ENCODE measurements around the gene C5orf63. TPM values are rescaled to one million over a fixed set of nuclear protein-coding genes. Genes with fewer than 3 reads are reported as not detected.
"Not testable (repeated sequence)": the region's sequence is repeated elsewhere in the genome, so short reads cannot be mapped to it uniquely, and the experiment has no call there.

Gene C5orf63
- total RNA-seq, 2 experiments from 2014 or later = 8.2 to 9.2 TPM

DNA sequence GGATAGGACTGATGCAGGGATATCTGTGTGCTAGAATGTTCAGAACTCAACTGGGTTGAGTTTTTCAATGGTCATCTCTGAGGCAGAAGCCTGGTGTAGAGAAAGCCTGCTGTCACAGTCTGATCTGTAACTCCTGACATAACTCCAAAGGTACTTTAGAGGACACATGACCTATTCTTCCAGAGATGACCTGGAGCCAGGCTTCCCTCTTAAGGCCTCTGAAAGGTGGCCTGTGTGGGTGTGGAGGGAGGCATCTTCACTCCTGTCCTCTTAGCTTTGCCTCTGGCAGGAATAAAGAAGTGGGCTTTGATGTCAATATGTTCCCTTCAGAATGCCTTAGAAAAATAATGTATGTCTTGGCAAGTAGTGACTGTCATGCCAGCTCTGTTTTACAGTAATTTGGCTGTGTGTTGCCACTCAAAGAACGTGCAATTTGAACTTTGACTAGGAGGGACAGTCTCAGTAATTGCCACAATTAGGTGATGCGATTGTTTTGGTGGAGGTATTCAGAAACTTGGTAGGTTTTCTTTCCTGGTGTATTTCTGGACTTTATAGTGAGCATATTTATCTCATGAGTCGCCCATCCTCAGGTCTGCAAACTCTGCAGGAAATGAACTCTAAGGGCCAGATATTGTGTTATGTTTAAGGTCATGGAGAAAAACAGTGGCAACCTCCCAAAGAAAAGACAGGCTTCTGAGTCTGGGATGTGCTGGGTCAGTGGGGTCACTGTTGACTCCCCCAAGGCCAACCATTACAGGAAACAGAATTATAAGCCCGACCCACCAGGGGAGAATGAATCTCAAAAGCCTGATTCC, 3.2 kb upstream of the C5orf63 start:
- CTCF ChIA-PET = no interaction called here
- POLR2A ChIA-PET = no interaction called here

GRCh38 chr5:127074466-127074865, 1.2 kb upstream of the C5orf63 start:
- ChIA-PET POLR2A (no interaction called here), CTCF (no interaction called here)

DNA sequence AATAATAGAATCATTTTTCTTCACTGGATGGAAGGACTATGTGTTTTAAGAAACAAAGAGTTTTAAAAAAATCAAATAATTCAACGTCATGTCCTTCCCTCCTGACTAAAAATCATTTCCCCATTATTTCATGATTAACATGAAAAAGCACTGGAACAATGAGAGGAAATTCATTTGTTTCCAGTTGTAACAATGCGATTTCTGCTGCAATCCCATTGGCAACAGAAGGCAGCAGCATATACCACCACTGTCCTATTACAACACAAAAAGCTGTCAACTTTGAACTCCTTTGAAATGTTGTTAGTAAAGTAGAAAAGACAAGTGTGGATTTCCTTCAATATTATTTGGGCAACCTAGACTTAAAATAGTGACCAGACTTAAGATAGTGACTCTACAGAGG, 3.1 kb downstream of the C5orf63 start:
- CTCF ChIA-PET = interaction anchor here (1.8 kb wide), 1 partner anchor 16 kb away, joined by 3 read pairs; no protein-coding TSS in a partner anchor
- POLR2A ChIA-PET = no interaction called here

DNA sequence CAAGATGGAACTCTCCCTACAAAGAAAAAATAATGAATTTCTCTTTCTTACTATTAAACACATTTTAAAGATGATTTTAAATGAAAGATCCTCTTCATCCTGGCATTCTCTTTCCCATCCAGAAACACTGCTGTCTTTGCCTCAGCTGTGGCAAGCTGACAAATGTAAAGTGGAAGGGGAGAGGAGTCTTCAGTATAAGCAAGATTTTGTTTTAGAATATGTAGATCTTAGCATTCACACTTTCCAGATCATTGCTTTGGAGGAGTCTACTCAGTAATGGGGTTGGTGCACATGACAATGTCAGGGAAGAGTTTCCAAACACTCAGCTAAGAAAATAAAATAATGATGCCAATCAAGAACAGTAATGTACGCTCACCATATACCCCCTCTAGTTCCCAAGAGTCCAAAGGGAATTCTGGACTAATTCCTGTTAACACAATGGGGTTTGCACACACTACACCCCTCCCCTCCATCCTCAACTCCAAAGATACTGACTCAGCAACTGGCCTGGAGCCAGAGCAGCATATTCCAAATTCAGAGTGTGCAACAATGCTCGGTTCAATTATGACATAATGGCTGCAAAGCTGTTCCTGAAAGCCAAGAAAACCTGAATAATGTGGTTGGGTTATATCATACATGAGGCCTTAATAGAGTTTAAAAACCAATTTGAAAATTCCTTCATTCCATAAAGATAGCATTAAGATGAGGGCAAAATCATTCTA, 4.6 kb downstream of the C5orf63 start:
- ChIA-PET POLR2A (no interaction called here), CTCF (interaction anchor here (1.8 kb wide), 1 partner anchor 18 kb away, joined by 3 read pairs; no protein-coding TSS in a partner anchor)

GRCh38 chr5:127066721-127067120, 6.6 kb downstream of the C5orf63 start:
- ChIA-PET CTCF (no interaction called here), POLR2A (no interaction called here)

DNA sequence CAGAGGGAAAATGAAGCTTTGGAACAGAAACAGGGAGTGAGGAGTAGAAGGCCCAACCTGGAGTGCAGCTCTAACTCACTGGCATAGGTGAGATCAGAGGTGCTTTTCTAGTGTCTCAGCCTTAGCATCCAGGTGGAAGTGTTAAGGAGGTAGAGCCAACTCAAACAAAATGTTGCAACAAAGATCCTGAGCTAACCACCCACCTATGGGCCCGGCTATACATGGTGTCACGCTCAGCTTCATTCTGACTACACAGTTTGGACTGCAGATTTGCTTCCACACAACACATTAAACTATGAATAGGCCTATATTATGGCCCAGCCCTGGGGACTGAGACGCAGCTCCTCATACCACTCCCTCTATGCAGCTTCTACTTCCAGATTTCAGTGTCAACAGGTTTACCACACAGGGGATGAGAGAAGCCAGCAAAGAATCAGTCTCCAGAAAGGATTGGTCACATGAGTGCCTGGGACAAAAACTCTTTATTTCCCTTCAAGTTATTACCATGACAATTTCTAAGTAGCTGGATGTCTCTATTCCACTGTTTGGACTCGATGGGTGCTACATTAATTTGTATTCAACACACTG, 9.0 kb downstream of the C5orf63 start:
- ChIA-PET CTCF (no interaction called here), POLR2A (no interaction called here)

- CTCF ChIA-PET = no interaction called here
- POLR2A ChIA-PET = interaction anchor here (0.7 kb wide), 1 partner anchor 286 kb away, joined by 6 read pairs; no protein-coding TSS in a partner anchor
Measured at GRCh38 chr5:127063257-127063913, 9.9 kb downstream of the C5orf63 start.

- ChIA-PET POLR2A (no interaction called here), CTCF (interaction anchor here (0.8 kb wide), 1 partner anchor 28 kb away, joined by 4 read pairs; no protein-coding TSS in a partner anchor)
Measured at GRCh38 chr5:127061956-127062355, 11.3 kb downstream of the C5orf63 start.

GRCh38 chr5:127061537-127061936, 11.8 kb downstream of the C5orf63 start:
- CTCF ChIA-PET = no interaction called here
- POLR2A ChIA-PET = no interaction called here

DNA sequence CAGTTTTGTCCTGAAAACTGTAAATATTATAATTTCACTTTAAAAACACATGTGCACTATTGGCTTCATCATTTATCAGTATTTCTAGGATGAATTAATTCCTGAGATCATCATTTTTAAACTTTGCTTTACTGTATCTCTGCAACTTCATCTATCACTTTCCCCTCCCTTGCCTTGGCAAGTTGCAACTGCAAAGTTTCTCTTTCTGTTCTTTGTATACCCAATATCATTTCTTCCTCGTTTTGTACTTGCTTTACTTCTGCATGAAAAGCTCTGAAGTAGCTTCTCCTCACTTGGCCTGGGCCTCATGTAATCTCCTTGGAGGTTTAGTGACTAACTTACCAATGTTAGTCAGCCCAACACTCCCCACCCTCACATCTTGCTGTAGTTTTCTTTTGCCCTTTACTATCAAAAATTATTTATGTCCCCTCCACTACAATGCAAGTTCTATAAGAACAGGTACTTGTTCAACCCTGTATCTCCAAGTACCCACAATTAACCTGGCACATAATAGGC, 12.8 kb downstream of the C5orf63 start:
- POLR2A ChIA-PET = no interaction called here
- CTCF ChIA-PET = no interaction called here

DNA sequence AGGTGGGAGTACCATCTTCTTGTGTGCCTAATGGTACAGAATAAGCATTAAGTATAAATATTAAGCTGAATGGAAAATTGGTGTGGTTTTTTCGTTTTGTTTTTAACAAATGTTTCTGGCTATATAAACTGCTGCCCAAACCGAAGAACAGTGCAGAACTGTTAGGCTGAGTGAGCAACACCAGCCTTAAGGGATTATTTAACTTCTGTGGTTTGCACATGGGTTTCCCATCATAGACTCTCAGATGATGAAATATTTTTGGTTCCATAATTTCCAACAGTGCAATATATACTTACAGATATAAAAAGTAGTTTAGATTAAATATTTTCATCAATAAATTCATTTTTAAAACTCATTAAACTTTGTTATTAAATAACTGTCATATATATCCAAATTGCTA, 16.4 kb downstream of the C5orf63 start:
- CTCF ChIA-PET = no interaction called here

DNA sequence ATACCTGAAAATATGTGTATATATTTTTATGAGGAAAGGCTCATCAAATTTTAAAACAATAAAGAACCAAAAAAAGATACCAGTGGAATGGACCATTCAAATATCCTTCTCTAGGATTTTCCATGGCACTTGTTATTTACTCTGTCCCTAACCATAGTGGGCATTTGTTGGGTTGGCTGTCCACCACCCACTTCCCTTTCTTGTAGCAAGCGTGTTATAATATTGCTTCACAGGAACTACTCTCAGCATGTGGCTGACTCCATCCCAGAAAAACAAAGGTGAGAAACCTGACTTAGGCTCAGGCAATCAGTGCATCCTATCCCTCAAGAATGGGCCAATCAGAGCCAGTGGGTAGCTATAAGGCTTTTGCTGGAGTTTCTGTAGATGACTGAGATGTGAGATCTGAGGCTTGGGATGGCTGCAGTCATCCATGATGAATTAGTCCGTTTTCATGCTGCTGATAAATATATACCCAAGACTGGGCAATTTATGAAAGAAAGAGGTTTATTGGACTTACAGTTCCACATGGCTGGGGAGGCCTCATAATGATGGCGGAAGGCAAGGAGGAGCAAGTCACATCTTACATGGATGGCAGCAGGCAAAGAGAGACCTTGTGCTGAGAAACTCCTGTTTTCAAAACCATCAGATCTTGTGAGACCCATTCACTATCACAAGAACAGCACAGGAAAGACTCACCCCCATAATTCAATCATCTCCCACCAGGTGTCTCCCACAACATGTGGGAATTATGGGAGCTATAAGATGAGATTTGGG, 17.2 kb downstream of the C5orf63 start:
- ChIA-PET CTCF (no interaction called here), POLR2A (no interaction called here)

More for the DNA sequence above, 16.4 kb downstream of the C5orf63 start:
- POLR2A ChIA-PET = no interaction called here

GRCh38 chr5:127053551-127053950, 19.8 kb downstream of the C5orf63 start:
- CTCF ChIA-PET, POLR2A ChIA-PET: not testable (repeated sequence)

GRCh38 chr5:127053049-127053448, 20.3 kb downstream of the C5orf63 start:
- ChIA-PET POLR2A (no interaction called here), CTCF (no interaction called here)

GRCh38 chr5:127051591-127051990, 21.7 kb downstream of the C5orf63 start:
- ChIA-PET POLR2A (no interaction called here), CTCF (no interaction called here)

DNA sequence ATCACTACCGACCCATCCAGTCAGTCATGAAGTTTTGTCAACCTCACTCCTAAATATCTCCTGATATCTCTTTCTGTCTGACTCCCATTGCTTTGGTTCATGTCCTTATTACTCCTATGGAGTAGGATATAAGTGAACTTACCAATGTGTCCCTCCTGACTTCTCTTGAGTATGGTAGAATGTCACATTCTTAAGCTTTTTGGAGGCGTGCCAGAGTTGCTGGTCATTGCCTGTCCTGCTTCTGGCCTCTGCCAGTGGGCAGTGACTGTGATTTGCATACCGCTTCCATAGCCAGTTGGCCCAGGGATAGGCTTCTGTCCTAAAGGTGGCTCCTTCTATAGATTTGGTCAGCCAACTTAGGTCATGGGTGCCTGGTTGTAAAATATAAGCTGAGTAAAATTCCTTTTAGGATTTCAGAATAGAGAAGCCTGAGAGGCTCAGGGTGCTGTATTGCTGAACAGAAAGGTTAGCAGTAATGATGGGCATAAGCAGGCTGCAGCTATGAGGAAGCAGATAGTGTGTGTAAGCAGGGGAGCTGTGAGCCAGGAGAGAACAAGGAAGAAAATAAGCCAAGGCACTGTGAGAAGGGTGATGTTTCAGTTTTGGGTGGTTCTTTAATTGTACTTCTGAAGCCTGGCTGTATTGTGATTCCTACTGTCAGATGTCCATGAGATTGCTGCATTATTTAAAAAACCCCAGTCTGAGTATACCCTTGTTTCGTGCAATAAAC, 26.8 kb downstream of the C5orf63 start:
- ChIA-PET CTCF (no interaction called here), POLR2A (interaction anchor here (2.2 kb wide), 1 partner anchor 15 kb away, joined by 5 read pairs; no protein-coding TSS in a partner anchor)

DNA sequence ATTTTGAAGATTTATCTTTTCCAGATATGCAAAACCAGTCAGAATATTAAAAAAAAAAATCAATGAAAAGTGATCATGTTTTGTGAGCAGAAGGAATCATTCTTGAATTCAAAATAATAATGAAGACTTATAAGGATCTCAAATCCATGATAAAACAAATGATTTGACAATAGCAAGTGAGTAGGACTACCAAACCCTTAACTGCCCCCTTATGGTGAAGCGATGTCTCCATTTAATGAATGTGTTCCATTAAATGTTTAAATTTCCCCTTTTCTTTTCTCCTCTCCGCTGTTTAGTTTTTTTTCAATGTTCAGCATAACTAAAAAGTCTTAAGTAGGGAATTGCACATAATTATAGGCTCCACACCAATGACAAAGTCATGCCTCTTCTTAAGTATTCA, 30.7 kb downstream of the C5orf63 start:
- POLR2A ChIA-PET = no interaction called here
- CTCF ChIA-PET = no interaction called here

- ChIA-PET CTCF (no interaction called here), POLR2A (no interaction called here)
Measured at GRCh38 chr5:127041571-127041970, 31.7 kb downstream of the C5orf63 start.

Data from activated CD8-positive, alpha-beta memory T cell treated with anti-CD3 and anti-CD28 coated beads for 36 hours (primary cell).